HFF-Myc (cell line): ENCODE results near the gene TRIM9.
"Not testable (repeated sequence)": the region's sequence is repeated elsewhere in the genome, so short reads cannot be mapped to it uniquely, and the experiment has no call there.

Experiments
- DNase-seq: peaks from one replicate; pipeline ENCODE4 v3.0.0-alpha.2; 2011; ENCODE audit warnings: low read depth; ENCODE audit errors: extremely low read depth
- H3K4me3 ChIP-seq: replicated peaks from 2 replicates; pipeline ENCODE4 v1.5.1; 2011; ENCODE audit warnings: low read depth, mild to moderate bottlenecking, control low read depth, low read length
- CTCF ChIP-seq: IDR thresholded peaks from 2 replicates; pipeline ENCODE4 v1.5.1; 2012; ENCODE audit warnings: mild to moderate bottlenecking, low read depth, low read length, control low read depth; ENCODE audit errors: missing control alignments

Gene TRIM9

DNA sequence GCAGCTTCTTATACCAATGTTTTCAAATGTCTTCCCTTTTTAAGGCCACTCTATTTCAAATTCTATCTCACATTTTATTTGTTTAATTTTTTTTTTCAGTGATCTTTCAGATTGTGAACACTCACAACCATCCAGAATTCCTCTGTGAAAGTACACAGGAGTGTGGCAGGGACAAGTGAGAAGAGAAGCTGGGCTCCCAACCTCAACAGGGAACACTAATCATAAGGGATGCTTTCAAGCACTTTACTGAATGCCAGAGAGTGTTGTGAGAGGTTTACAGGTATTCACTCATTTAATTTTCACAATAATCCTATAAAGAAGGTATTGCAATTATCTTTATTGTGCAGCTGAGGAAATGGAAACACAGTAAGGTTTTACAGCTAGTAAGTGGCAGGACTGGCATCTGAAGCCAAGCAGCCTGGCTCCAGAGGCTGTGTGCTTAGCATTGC is 90.5 kb downstream of the TRIM9 start:
- no peak overlapping the region for H3K4me3 ChIP-seq
- TF ChIP-seq CTCF: no peak
- DNase-seq: no peak

- DNase-seq: no peak
- no peak overlapping the region for H3K4me3 ChIP-seq
- no peak for TF ChIP-seq CTCF
Observed at GRCh38 chr14:51002406-51002999, 92.4 kb downstream of the TRIM9 start.

GRCh38 chr14:51000566-51000965 is 94.3 kb downstream of the TRIM9 start:
- TF ChIP-seq CTCF: no peak
- DNase-seq: no peak
- no peak overlapping the region for H3K4me3 ChIP-seq

- no peak for DNase-seq
- H3K4me3 ChIP-seq: no peak overlapping the region
- TF ChIP-seq CTCF: no peak
Observed at GRCh38 chr14:50999726-51000125, 95.2 kb downstream of the TRIM9 start.

DNA sequence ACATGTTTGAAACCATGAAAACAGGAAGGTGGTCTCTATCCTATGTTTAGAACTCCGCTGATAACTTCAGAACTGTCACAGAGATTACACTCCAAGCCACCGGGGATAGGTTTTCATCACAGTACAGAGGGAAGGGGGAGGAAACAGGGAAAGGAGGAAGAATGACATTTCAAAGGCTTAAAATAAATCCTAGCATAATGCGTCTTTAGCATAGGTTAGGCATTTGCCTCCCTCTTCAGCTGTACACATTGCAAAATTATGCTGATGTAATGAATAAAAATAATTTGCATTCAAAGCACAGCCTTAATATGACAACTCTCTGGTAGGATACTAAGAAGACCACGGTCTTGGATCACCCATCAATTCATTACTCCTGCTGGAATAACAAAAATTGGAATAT is 96.3 kb downstream of the TRIM9 start:
- no peak overlapping the region for H3K4me3 ChIP-seq
- TF ChIP-seq CTCF: no peak
- no peak for DNase-seq

DNA sequence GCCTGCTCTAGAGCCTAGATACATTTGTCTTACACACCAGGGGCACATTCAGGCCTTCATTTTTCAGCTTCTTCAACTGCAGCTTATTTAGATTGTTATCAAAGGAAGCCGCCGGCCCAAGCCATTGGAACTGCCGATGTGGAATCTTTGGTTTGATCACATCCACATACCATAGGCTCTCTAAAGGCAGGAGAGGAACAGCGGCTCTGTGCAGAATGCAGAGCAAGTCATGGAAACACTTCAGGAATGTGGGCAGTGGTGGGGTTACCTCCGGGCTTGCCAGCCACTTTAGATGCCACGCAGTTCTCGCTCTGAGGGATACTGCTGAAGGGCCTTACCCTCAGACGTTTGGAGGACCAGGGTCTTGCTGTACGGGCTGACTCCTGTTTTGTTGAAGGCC is 97.2 kb downstream of the TRIM9 start:
- TF ChIP-seq CTCF: no peak

DNA sequence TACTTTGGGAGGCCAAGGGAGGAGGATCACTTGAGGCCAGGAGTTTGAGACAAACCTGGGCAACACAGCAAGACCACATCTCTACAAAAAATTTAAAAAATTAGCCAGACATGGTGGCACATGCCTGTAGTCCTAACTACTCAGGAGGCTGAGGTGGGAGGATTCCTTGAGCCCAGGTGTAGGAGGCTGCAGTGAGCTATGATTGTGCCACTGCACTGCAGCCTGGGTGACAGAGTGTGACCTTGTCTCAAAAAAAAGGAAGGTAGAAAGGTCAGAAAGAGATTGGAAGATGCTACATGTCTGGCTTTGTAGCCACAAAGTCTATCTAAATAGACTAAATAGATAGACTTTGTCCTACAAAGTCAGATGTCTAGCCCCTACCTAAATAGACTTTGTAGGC is 100.7 kb downstream of the TRIM9 start:
- not testable (repeated sequence) for DNase-seq, H3K4me3 ChIP-seq

More for the DNA sequence above, 97.2 kb downstream of the TRIM9 start:
- no peak overlapping the region for H3K4me3 ChIP-seq
- no peak for DNase-seq
